ENCODE measurements around the gene WDR20.

DNA sequence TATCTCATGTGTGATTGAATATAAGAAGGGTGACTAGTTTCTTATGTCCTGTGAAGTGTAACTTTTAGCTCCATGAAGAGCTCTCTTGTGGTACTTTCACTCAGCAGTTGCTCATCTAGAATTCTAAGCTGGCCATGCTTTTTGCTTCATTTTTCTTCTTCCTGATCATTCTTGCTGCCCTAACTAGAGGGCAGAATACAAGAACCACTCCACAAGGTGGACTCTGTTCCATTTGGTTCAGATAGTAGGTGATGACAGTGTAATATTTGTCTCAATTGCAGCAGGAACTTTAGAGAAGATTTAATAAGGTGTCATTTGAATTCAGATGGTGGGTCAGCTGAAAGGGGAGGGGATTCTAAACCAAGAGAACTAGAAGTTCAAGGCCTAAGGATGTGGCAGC lies 17.6 kb downstream of the WDR20 start:
- TF ChIP-seq, protein P1, sequence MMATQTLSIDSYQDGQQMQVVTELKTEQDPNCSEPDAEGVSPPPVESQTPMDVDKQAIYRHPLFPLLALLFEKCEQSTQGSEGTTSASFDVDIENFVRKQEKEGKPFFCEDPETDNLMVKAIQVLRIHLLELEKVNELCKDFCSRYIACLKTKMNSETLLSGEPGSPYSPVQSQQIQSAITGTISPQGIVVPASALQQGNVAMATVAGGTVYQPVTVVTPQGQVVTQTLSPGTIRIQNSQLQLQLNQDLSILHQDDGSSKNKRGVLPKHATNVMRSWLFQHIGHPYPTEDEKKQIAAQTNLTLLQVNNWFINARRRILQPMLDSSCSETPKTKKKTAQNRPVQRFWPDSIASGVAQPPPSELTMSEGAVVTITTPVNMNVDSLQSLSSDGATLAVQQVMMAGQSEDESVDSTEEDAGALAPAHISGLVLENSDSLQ (IDR thresholded peaks at IDR 0.05) = no peak
- TF ChIP-seq ZNF384 (IDR thresholded peaks at IDR 0.05) (no peak), HDGF (IDR thresholded peaks at IDR 0.05; ENCODE audit: borderline replicate concordance) (no peak)

All from HEK293T (cell line).